Sigmoid colon (tissue), 7 donors: ENCODE data around the gene NDUFAF2. TPM values are rescaled to one million over a fixed set of nuclear protein-coding genes. Genes with fewer than 3 reads are reported as not detected.
A peak's percentile ranks its signal among the peaks of the same experiment; 100 is the strongest.

Experiments
- DNase-seq: peaks from one replicate; pipeline ENCODE4 v3.0.0-alpha.2; 2019
- H3K27ac ChIP-seq, 4 donors: fragments of 200-600 bp; sonication (generic); one replicate each; pipeline ENCODE4 v1.5.1; 2016 to 2019; ENCODE audit warnings: mild to moderate bottlenecking in 1 of 4
- H3K27me3 ChIP-seq, 3 donors: fragments of 200-600 bp; sonication (generic); one replicate each; pipeline ENCODE4 v1.5.1; 2019; ENCODE audit warnings: mild to moderate bottlenecking in 1 of 3
- H3K36me3 ChIP-seq, 4 donors: fragments of 200-600 bp; sonication (generic); one replicate each; pipeline ENCODE4 v1.5.1; 2016 to 2019
- H3K4me1 ChIP-seq, 4 donors: fragments of 200-600 bp; sonication (generic); one replicate each; pipeline ENCODE4 v1.5.1; 2017 to 2019
- H3K4me3 ChIP-seq, 4 donors: fragments of 200-600 bp; sonication (generic); one replicate each; pipeline ENCODE4 v1.5.1; 2017 to 2019; ENCODE audit warnings: mild to moderate bottlenecking in 2 of 4, moderate library complexity in 1 of 4
- H3K9me3 ChIP-seq, 4 donors: fragments of 200-600 bp in 3 of 4; sonication (generic) in 3 of 4; one replicate each; pipeline versions ENCODE4 v1.5.1 to v1.6.1; 2013 to 2019
- CTCF ChIP-seq, 4 experiments: fragments of 450-650 bp in 3 of 4; fragments of 200-600 bp in 1 of 4; IDR thresholded peaks; one replicate each; pipeline ENCODE4 v1.5.1; 2016 to 2019; ENCODE audit warnings: antibody characterized with exemption in 4 of 4, mild to moderate bottlenecking in 3 of 4, moderate library complexity in 2 of 4
- EP300 ChIP-seq, 4 donors: sonication (generic); formaldehyde crosslinking; IDR thresholded peaks; one replicate each; pipeline ENCODE4 v1.6.1; 2017; ENCODE audit warnings: antibody characterized with exemption in 4 of 4
- POLR2A ChIP-seq, 2 donors: fragments of 450-650 bp; IDR thresholded peaks; one replicate each; pipeline ENCODE4 v1.6.1; 2016; ENCODE audit warnings: antibody characterized with exemption in 2 of 2, mild to moderate bottlenecking in 2 of 2, moderate library complexity in 2 of 2
- POLR2AphosphoS5 ChIP-seq, 4 donors: sonication (generic); formaldehyde crosslinking; IDR thresholded peaks; one replicate each; pipeline ENCODE4 v1.6.1; 2017; ENCODE audit warnings: antibody characterized with exemption in 4 of 4
- WGBS, 2 donors: extraction: QIAGEN DNeasy Blood & Tissue Kit; methylation state at CpG; one replicate each; pipeline ENCODE4 v1.1.7; 2013; 5-methylcytosine and 5-hydroxymethylcytosine counted together
- intact Hi-C: fragments of 100-400 bp; cut with DNase I; formaldehyde crosslinking; loops from one replicate; pipeline ENCODE4 v1.15.1; 2023
- polyA plus RNA-seq, 3 donors: library from polyadenylated mRNA; stranded (reverse); fragments of 200-250 nt; gene quantifications; one replicate each; pipeline ENCODE4 v1.2.3, GENCODE V29; 2013
- total RNA-seq, 4 donors: library from RNA; depleted of rRNA; stranded (reverse); fragments of >200 nt; gene quantifications; one replicate each; pipeline ENCODE4 v1.1.0, GENCODE V29; 2016
- donor health status: healthy with polysubstance abuse.
- donor health status: Bipolar disorder and iron deficiency.
- donor health status: healthy.

NDUFAF2 gene
- total and polyA plus RNA-seq, 7 donors, result 33.5 to 48.6 (median 41.5) TPM

GRCh38 chr5:60918466-60918865 lies 26.5 kb upstream of the NDUFAF2 start:
- no peaks in the 10 kb centered on the region for H3K27me3 ChIP-seq
- intact Hi-C loops, result no loop called here
- WGBS, 2 donors, result 95 to 96% methylated on average over 2 of the region's 2 CpGs
- DNase-seq, result no peak
- peaks cover 0 to 25% (median 0%) of the 10 kb centered on the region in 4 donors for H3K36me3 ChIP-seq
- no peak overlapping the region for H3K27ac ChIP-seq
- no peaks in the 10 kb centered on the region for H3K9me3 ChIP-seq
- no peak for TF ChIP-seq POLR2AphosphoS5 (IDR thresholded peaks at IDR 0.05)
- TF ChIP-seq CTCF (IDR thresholded peaks at IDR 0.05), result no peak
- no peak for TF ChIP-seq EP300 (IDR thresholded peaks at IDR 0.05)
- TF ChIP-seq POLR2A (IDR thresholded peaks at IDR 0.05), result no peak
- no peaks in the 10 kb centered on the region for H3K4me1 ChIP-seq
- no peak overlapping the region for H3K4me3 ChIP-seq

GRCh38 chr5:60927450-60927849 lies 17.6 kb upstream of the NDUFAF2 start:
- Histone ChIP-seq H3K27me3 (no peaks in the 10 kb centered on the region), H3K4me3 (no peak overlapping the region), H3K27ac (no peak overlapping the region), H3K36me3 (peaks cover 0 to 26% (median 3%) of the 10 kb centered on the region in 4 donors), H3K4me1 (no peaks in the 10 kb centered on the region), H3K9me3 (no peaks in the 10 kb centered on the region)
- DNase-seq, result no peak
- TF ChIP-seq POLR2AphosphoS5 (IDR thresholded peaks at IDR 0.05) (no peak), CTCF (IDR thresholded peaks at IDR 0.05) (no peak), EP300 (IDR thresholded peaks at IDR 0.05) (no peak), POLR2A (IDR thresholded peaks at IDR 0.05) (no peak)
- intact Hi-C loops, result no loop called here

GRCh38 chr5:60929024-60929423 lies 16.0 kb upstream of the NDUFAF2 start:
- intact Hi-C loops, result no loop called here
- Histone ChIP-seq H3K9me3 (no peaks in the 10 kb centered on the region), H3K36me3 (peaks cover 0 to 26% (median 3%) of the 10 kb centered on the region in 4 donors), H3K4me1 (no peaks in the 10 kb centered on the region), H3K27ac (no peak overlapping the region), H3K4me3 (no peak overlapping the region), H3K27me3 (no peaks in the 10 kb centered on the region)
- WGBS, 2 donors, result 63 to 77% methylated on average over 6 of the region's 6 CpGs
- no peak for DNase-seq
- TF ChIP-seq POLR2A (IDR thresholded peaks at IDR 0.05) (no peak), EP300 (IDR thresholded peaks at IDR 0.05) (no peak), CTCF (IDR thresholded peaks at IDR 0.05) (no peak), POLR2AphosphoS5 (IDR thresholded peaks at IDR 0.05) (no peak)

GRCh38 chr5:60943624-60944023 lies 1.4 kb upstream of the NDUFAF2 start:
- Histone ChIP-seq H3K4me3 (peak overlapping the region in 1 of 4 donors; percentile 65), H3K4me1 (peaks cover 0 to 25% (median 18%) of the 10 kb centered on the region in 4 donors), H3K9me3 (no peaks in the 10 kb centered on the region), H3K27me3 (no peaks in the 10 kb centered on the region), H3K36me3 (no peaks in the 10 kb centered on the region), H3K27ac (no peak overlapping the region)
- TF ChIP-seq CTCF (IDR thresholded peaks at IDR 0.05), result no peak
- TF ChIP-seq POLR2AphosphoS5 (IDR thresholded peaks at IDR 0.05), result no peak
- no peak for TF ChIP-seq EP300 (IDR thresholded peaks at IDR 0.05)
- no peak for TF ChIP-seq POLR2A (IDR thresholded peaks at IDR 0.05)
- 72 to 84% methylated on average over 3 of the region's 3 CpGs for WGBS, 2 donors
- no peak for DNase-seq
- intact Hi-C loops, result loop anchor here (10.0 kb wide), 1 partner anchor 711 kb away; no protein-coding TSS in a partner anchor

- Histone ChIP-seq H3K27me3 (no peaks in the 10 kb centered on the region), H3K27ac (peak overlapping the region; percentile 85 to 87 (median 86)), H3K9me3 (no peaks in the 10 kb centered on the region), H3K36me3 (no peaks in the 10 kb centered on the region), H3K4me1 (peaks cover 0 to 25% (median 18%) of the 10 kb centered on the region in 4 donors), H3K4me3 (peak overlapping the region; percentile 65 to 75 (median 71))
- no peak for TF ChIP-seq POLR2AphosphoS5 (IDR thresholded peaks at IDR 0.05)
- TF ChIP-seq EP300 (IDR thresholded peaks at IDR 0.05), result no peak
- no peak for TF ChIP-seq CTCF (IDR thresholded peaks at IDR 0.05)
- TF ChIP-seq POLR2A (IDR thresholded peaks at IDR 0.05), result no peak
- WGBS, 2 donors, result 0 to 3% methylated on average over 18 of the region's 18 CpGs
- intact Hi-C loops, result loop anchor here (5.0 to 10.0 kb wide), 2 partner anchors 387 to 709 kb away; partner anchors contain the start of gene ZSWIM6
- peak; percentile 66 for DNase-seq
Observed at GRCh38 chr5:60945813-60946187, 795 bp downstream of the NDUFAF2 start.
